HepG2 (cell line): Measurements from ENCODE around the gene GEMIN2. TPM values are rescaled to one million over a fixed set of nuclear protein-coding genes. Genes with fewer than 3 reads are reported as not detected.
"Not testable (repeated sequence)": the region's sequence is repeated elsewhere in the genome, so short reads cannot be mapped to it uniquely, and the experiment has no call there.

Experiments
- ATAC-seq: fragments of 200-7000 bp; cut with Tn5 transposase; 3 replicates; pipeline ENCODE4 v1.9.1; 2020; ENCODE audit warnings: mild to moderate bottlenecking, moderate library complexity
- BruUV-seq: library from RNA; stranded (reverse); fragments of 400-500 nt; replicated peaks from 2 replicates; lab custom pipeline; 2021; lab: Mats Ljungman, UMichigan
- CTCF ChIA-PET: fragments of 300-600 bp; formaldehyde crosslinking; extraction: SDS; loops from one replicate; lab custom pipeline; 2021; ENCODE audit warnings: low total read pairs, inconsistent platforms, low intra/inter-chr PET ratio; lab: Yijun Ruan, JAX
- POLR2A ChIA-PET: fragments of 350-600 bp; sonication (Branson Sonifier 250); formaldehyde crosslinking; loops from one replicate; lab custom pipeline; 2020; ENCODE audit warnings: antibody characterized with exemption, inconsistent platforms; lab: Yijun Ruan, JAX
- DNase-seq: peaks from one replicate; pipeline ENCODE4 v3.0.0-alpha.2; 2015; ENCODE audit warnings: low spot score
- FAIRE-seq: peaks from 3 replicates; lab custom pipeline; 2011; peaks lifted over from hg19 to GRCh38; lab: Jason Lieb, UNC
- H2AFZ ChIP-seq: one replicate; pipeline ENCODE4 v1.6.1; 2011; ENCODE audit warnings: low read length, inconsistent platforms
- H3K27ac ChIP-seq: fragments of 300-600 bp; 3 replicates; pipeline ENCODE4 v1.8.0; 2011; ENCODE audit warnings: mixed run types, mild to moderate bottlenecking, mixed read lengths, low read length, inconsistent platforms; ENCODE audit not compliant: insufficient read depth; ENCODE audit errors: extremely low read length
- H3K27me3 ChIP-seq, 2 experiments: fragments of 200-600 bp in 1 of 2; 2 replicates in 1 of 2; 3 replicates in 1 of 2; pipeline versions ENCODE4 v1.6.0 to v1.8.0; 2011; ENCODE audit warnings: low read length in 2 of 2, mild to moderate bottlenecking in 2 of 2, moderate library complexity in 2 of 2, inconsistent platforms in 1 of 2; ENCODE audit not compliant: insufficient read depth in 2 of 2, control insufficient read depth in 1 of 2
- H3K36me3 ChIP-seq, 2 experiments: fragments of 200-600 bp in 1 of 2; replicated peaks in 1 of 2; 2 replicates in 1 of 2; 3 replicates in 1 of 2; pipeline versions ENCODE4 v1.5.1 to v1.8.0; 2011; ENCODE audit warnings: low read length in 2 of 2, inconsistent platforms in 1 of 2; ENCODE audit not compliant: insufficient read depth in 2 of 2, control insufficient read depth in 1 of 2
- H3K4me1 ChIP-seq: 2 replicates; pipeline ENCODE4 v1.5.1; 2012; ENCODE audit warnings: low read length, inconsistent platforms; ENCODE audit not compliant: insufficient read depth
- H3K4me2 ChIP-seq: 2 replicates; pipeline ENCODE4 v1.6.0; 2011; ENCODE audit warnings: low read depth, low read length, inconsistent platforms
- H3K4me3 ChIP-seq, 3 experiments: fragments of 200-600 bp in 1 of 3; sonication (generic), shearing (Covaris generic) in 1 of 3; replicated peaks in 1 of 3; 2 replicates each; pipeline ENCODE4 v1.5.1; 2011 to 2016; ENCODE audit warnings: low read length in 3 of 3, inconsistent platforms in 2 of 3, low read depth in 2 of 3, mild to moderate bottlenecking in 2 of 3, control low read depth in 1 of 3, mixed read lengths in 1 of 3; ENCODE audit not compliant: insufficient read depth in 1 of 3
- H3K79me2 ChIP-seq: one replicate; pipeline ENCODE4 v1.6.1; 2011; ENCODE audit warnings: low read length, inconsistent platforms; ENCODE audit not compliant: insufficient read depth
- H3K9ac ChIP-seq: 2 replicates; pipeline ENCODE4 v1.6.0; 2011; ENCODE audit warnings: mild to moderate bottlenecking, low read depth, low read length, inconsistent platforms; ENCODE audit not compliant: insufficient read depth
- H3K9me3 ChIP-seq: 2 replicates; pipeline ENCODE4 v1.5.1; 2012; ENCODE audit warnings: mild to moderate bottlenecking, low read length
- H4K20me1 ChIP-seq: 2 replicates; pipeline ENCODE4 v1.6.0; 2011; ENCODE audit warnings: inconsistent platforms, mild to moderate bottlenecking, low read length, moderate library complexity; ENCODE audit not compliant: insufficient read depth
- FIP1L1 ChIP-seq: fragments of 200-400 bp; formaldehyde crosslinking; IDR thresholded peaks from 2 replicates; pipeline ENCODE4 v1.6.1; 2018; ENCODE audit warnings: low read depth, mild to moderate bottlenecking, low read length, moderate library complexity, borderline replicate concordance; ENCODE audit not compliant: insufficient read depth
- MIER3 ChIP-seq: IDR thresholded peaks from 2 replicates; pipeline ENCODE4 v1.6.1; 2016; ENCODE audit warnings: missing compliant biosample characterization, borderline replicate concordance
- PLRG1 ChIP-seq: fragments of 450-650 bp; conservative IDR thresholded peaks from 2 replicates; pipeline ENCODE4 v1.6.1; 2016
- RARA ChIP-seq: IDR thresholded peaks from 2 replicates; pipeline ENCODE4 v1.6.1; 2016; ENCODE audit warnings: missing genetic modification reagents, missing compliant biosample characterization
- U2AF1 ChIP-seq: fragments of 200-400 bp; formaldehyde crosslinking; optimal IDR thresholded peaks from 2 replicates; pipeline ENCODE3; 2017; ENCODE audit warnings: mild to moderate bottlenecking, low read depth, low read length
- ZBTB21 ChIP-seq: sonication (generic); formaldehyde crosslinking; IDR thresholded peaks from 2 replicates; pipeline ENCODE4 v1.4.0; 2020; ENCODE audit warnings: missing genetic modification reagents
- ZBTB33 ChIP-seq: sonication (generic); formaldehyde crosslinking; IDR thresholded peaks from 2 replicates; pipeline ENCODE4 v1.4.0; 2020; ENCODE audit warnings: missing genetic modification reagents
- ZKSCAN1 ChIP-seq: fragments of 150-350 bp; IDR thresholded peaks from 2 replicates; pipeline ENCODE4 v1.6.1; 2014; ENCODE audit warnings: low read length
- ZNF614 ChIP-seq: IDR thresholded peaks from 2 replicates; pipeline ENCODE4 v1.6.1; 2018; ENCODE audit warnings: missing biosample characterization, missing genetic modification reagents, inconsistent platforms, borderline replicate concordance
- ZNF766 ChIP-seq: sonication (generic); formaldehyde crosslinking; IDR thresholded peaks from 2 replicates; pipeline ENCODE4 v1.5.0; 2020; ENCODE audit warnings: missing genetic modification reagents, borderline replicate concordance
- ZNF770 ChIP-seq: sonication (generic); formaldehyde crosslinking; IDR thresholded peaks from 2 replicates; pipeline ENCODE4 v1.5.0; 2020; ENCODE audit warnings: mild to moderate bottlenecking, missing genetic modification reagents
- WGBS: methylation state at CpG from one replicate; pipeline ENCODE4 v1.1.6; 2017; ENCODE audit warnings: low lambda C conversion rate; 5-methylcytosine and 5-hydroxymethylcytosine counted together
- in situ Hi-C: cut with HindIII; loops from 2 replicates; pipeline ENCODE4 v1.10.0; 2017; ENCODE audit warnings: low pct_unique_long_range_greater_than_20kb; ENCODE audit not compliant: extremely low pct_ligation_motif_present
- intact Hi-C: fragments of 100-400 bp; cut with micrococcal nuclease; formaldehyde crosslinking; loops from one replicate; pipeline ENCODE4 v1.10.0; 2022; ENCODE audit not compliant: unreplicated experiment
- polyA plus RNA-seq, 8 experiments: library from polyadenylated mRNA; depleted of rRNA in 3 of 8; stranded (reverse) in 7 of 8; unstranded in 1 of 8; fragments of >200 nt; fragmentation: Illumina TruSeq in 4 of 8; extraction: Trizol in 4 of 8; gene quantifications; 2 replicates each; pipeline versions ENCODE4 v1.2.1 to v1.2.3, GENCODE V29; 2011 to 2016; ENCODE audit warnings: low read depth in 4 of 8, missing spikeins in 1 of 8, mixed read lengths in 1 of 8; ENCODE audit not compliant: insufficient read depth in 1 of 8
- total RNA-seq, 5 experiments: library from RNA; depleted of rRNA; stranded (reverse); fragments of >200 nt; fragmentation: Illumina TruSeq; extraction: Trizol; gene quantifications; 2 replicates each; pipeline ENCODE4 v1.2.3, GENCODE V29; 2016; ENCODE audit warnings: low read depth in 1 of 5

GEMIN2 gene
- total and polyA plus RNA-seq, 2 of the 13 experiments (the other 11 are each of a cell fraction or from before 2014, with no cell fraction given): 54.8 to 110 TPM

- Histone ChIP-seq H3K9ac (no peak overlapping the region), H3K9me3 (no peaks in the 10 kb centered on the region), H3K4me1 (peaks cover 20% of the 10 kb centered on the region), H2AFZ (no peak overlapping the region), H3K4me3 (no peak overlapping the region), H3K79me2 (peaks cover 15% of the 10 kb centered on the region), H3K4me2 (no peak overlapping the region), H3K36me3 (peaks cover 35 to 66% of the 10 kb centered on the region in 2 experiments), H3K27me3 (no peaks in the 10 kb centered on the region), H3K27ac (no peak overlapping the region)
- no TSS peak for BruUV-seq
- intact Hi-C loops (no loop called here), in situ Hi-C loops (no loop called here)
- ATAC-seq (no peak), FAIRE-seq (no peak), DNase-seq (no peak)
- ChIA-PET POLR2A (interaction anchor here (1.3 to 9.6 kb wide), 3 partner anchors 10 to 58 kb away, joined by 4 to 122 read pairs (median 5); partner anchors contain the start of genes SEC23A and TRAPPC6B), CTCF (no interaction called here)
- WGBS: 93% methylated on average over 1 of the region's 1 CpG
- TF ChIP-seq ZKSCAN1 (no peak), U2AF1 (no peak), FIP1L1 (no peak), MIER3 (CRISPR knock-in tag) (no peak), ZNF614 (CRISPR knock-in tag) (no peak), PLRG1 (peak; percentile 86; the same call in 1 of the 2 replicates), ZBTB21 (CRISPR knock-in tag) (no peak)
- TF ChIP-seq, all 625 proteins: peak for 1
- H4K20me1 ChIP-seq: no peaks in the 10 kb centered on the region
Observed at GRCh38 chr14:39160494-39160893, 46.4 kb downstream of the GEMIN2 start.

DNA sequence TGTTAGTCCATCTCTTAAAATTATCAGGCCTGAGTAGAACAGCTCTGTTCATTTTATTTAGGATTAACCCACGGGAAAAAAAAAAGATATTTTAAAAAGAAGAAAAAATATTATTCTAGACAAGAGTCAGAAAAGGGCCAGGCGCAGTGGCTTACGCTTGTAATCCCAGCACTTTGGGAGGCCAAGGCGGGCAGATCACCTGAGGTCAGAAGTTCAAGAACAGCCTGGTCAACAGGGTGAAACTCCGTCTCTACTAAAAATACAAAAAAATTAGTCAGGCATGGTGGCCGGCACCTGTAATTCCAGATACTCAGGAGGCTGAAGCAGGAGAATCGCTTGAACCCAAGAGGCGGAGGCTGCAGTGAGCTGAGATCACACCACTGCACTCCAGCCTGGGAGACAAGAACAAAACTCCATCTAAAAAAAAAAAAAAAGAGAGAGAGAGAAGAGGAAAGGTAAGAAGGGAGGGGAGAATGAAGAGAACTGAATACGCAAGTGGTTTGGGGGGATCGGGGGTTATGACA is 53.7 kb downstream of the GEMIN2 start:
- Histone ChIP-seq H3K4me1 (peaks cover 60% of the 10 kb centered on the region), H3K9ac (peak overlapping the region; percentile 93; the same call in 1 of the 2 replicates), H3K79me2 (peaks cover 49% of the 10 kb centered on the region), H3K4me3 (peak overlapping the region in 1 of 3 experiments; percentile 90; a peak in 1 of 6 replicates), H3K4me2 (peak overlapping the region; percentile 91)
- H3K36me3 ChIP-seq, H3K27ac ChIP-seq, CTCF ChIA-PET, BruUV-seq, H3K9me3 ChIP-seq, H4K20me1 ChIP-seq, H3K27me3 ChIP-seq, FAIRE-seq, intact Hi-C loops, DNase-seq, in situ Hi-C loops, H2AFZ ChIP-seq, ATAC-seq: not testable (repeated sequence)
- 91% methylated on average over 10 of the region's 10 CpGs for WGBS
- POLR2A ChIA-PET: interaction anchor here (4.0 kb wide), 1 partner anchor 65 kb away, joined by 16 read pairs; the partner anchor contains the start of gene SEC23A
- TF ChIP-seq ZNF766 (CRISPR knock-in tag): 0 out of 2 replicates have a peak, but pooled peaks have one; percentile 59
- 0 out of 2 replicates have a peak, but pooled peaks have one; percentile 57 for TF ChIP-seq RARA (CRISPR knock-in tag)
- TF ChIP-seq ZNF770 (CRISPR knock-in tag): peak; percentile 76
- peak; percentile 58; the same call in 1 of the 2 replicates for TF ChIP-seq ZBTB33 (CRISPR knock-in tag)
